Naive thymus-derived CD4-positive, alpha-beta T cell (primary cell): Measurements from ENCODE around the gene OSBPL10. TPM values are rescaled to one million over a fixed set of nuclear protein-coding genes. Genes with fewer than 3 reads are reported as not detected.

ENCODE experiments used
- ATAC-seq: fragments of 150-1000 bp; cut with Tn5 transposase; 2 replicates; pipeline ENCODE4 v1.10.0; 2021; ENCODE audit warnings: mild to moderate bottlenecking, moderate library complexity
- CTCF ChIA-PET: fragments of 350-600 bp; sonication (Branson Sonifier 250); formaldehyde crosslinking; loops from one replicate; lab custom pipeline; 2021; ENCODE audit warnings: antibody characterized with exemption; lab: Charles Lee
- POLR2A ChIA-PET: fragments of 350-600 bp; sonication (Branson Sonifier 250); formaldehyde crosslinking; loops from one replicate; lab custom pipeline; 2021; ENCODE audit warnings: antibody characterized with exemption, inconsistent platforms; lab: Charles Lee
- DNase-seq, 9 donors: peaks; one replicate each; pipeline versions ENCODE4 v3.0.0 to v3.0.0-alpha.2; 2020 to 2022; ENCODE audit warnings: mixed read lengths in 1 of 9
- H3K27ac ChIP-seq: one replicate; pipeline ENCODE4 v1.7.0; 2013; ENCODE audit warnings: mild to moderate bottlenecking, low read depth, low read length, moderate library complexity
- H3K27me3 ChIP-seq, 2 donors: one replicate each; pipeline ENCODE4 v1.7.0; 2013; ENCODE audit warnings: low read length in 2 of 2, mild to moderate bottlenecking in 2 of 2, moderate library complexity in 2 of 2; ENCODE audit not compliant: control insufficient read depth in 2 of 2, insufficient read depth in 2 of 2
- H3K36me3 ChIP-seq, 3 experiments: 1 replicate in 2 of 3; 2 replicates in 1 of 3; pipeline ENCODE4 v1.7.0; 2013; ENCODE audit warnings: low read length in 3 of 3, mild to moderate bottlenecking in 3 of 3, moderate library complexity in 1 of 3; ENCODE audit not compliant: insufficient read depth in 3 of 3, control insufficient read depth in 2 of 3
- H3K4me1 ChIP-seq, 2 donors: one replicate each; pipeline ENCODE4 v1.7.0; 2013; ENCODE audit warnings: low read length in 2 of 2, mild to moderate bottlenecking in 2 of 2, moderate library complexity in 1 of 2; ENCODE audit not compliant: control insufficient read depth in 2 of 2, insufficient read depth in 2 of 2
- H3K4me3 ChIP-seq: 2 replicates; pipeline ENCODE4 v1.7.0; 2013; ENCODE audit warnings: mild to moderate bottlenecking, low read length
- H3K9me3 ChIP-seq, 3 experiments: 1 replicate in 2 of 3; 2 replicates in 1 of 3; pipeline ENCODE4 v1.7.0; 2013; ENCODE audit warnings: low read length in 3 of 3; ENCODE audit not compliant: control insufficient read depth in 2 of 3
- H3K27ac Mint-ChIP-seq, 9 donors: one replicate each; pipeline ENCODE4 v1.8.0; 2020 to 2022; ENCODE audit warnings: mixed read lengths in 9 of 9, mild to moderate bottlenecking in 8 of 9, moderate library complexity in 5 of 9, inconsistent platforms in 2 of 9
- H3K27me3 Mint-ChIP-seq, 5 donors: one replicate each; pipeline ENCODE4 v1.8.0; 2021 to 2022; ENCODE audit warnings: mixed read lengths in 5 of 5, mild to moderate bottlenecking in 1 of 5
- H3K36me3 Mint-ChIP-seq, 5 donors: one replicate each; pipeline ENCODE4 v1.8.0; 2020 to 2022; ENCODE audit warnings: mixed read lengths in 5 of 5, mild to moderate bottlenecking in 3 of 5, inconsistent platforms in 1 of 5
- H3K4me1 Mint-ChIP-seq, 7 donors: one replicate each; pipeline ENCODE4 v1.8.0; 2020 to 2022; ENCODE audit warnings: mixed read lengths in 7 of 7, mild to moderate bottlenecking in 3 of 7, inconsistent platforms in 1 of 7
- H3K4me3 Mint-ChIP-seq, 10 donors: one replicate each; pipeline ENCODE4 v1.8.0; 2020 to 2022; ENCODE audit warnings: mild to moderate bottlenecking in 10 of 10, mixed read lengths in 10 of 10, moderate library complexity in 6 of 10, inconsistent platforms in 2 of 10
- H3K9me3 Mint-ChIP-seq, 11 donors: one replicate each; pipeline ENCODE4 v1.8.0; 2020 to 2022; ENCODE audit warnings: mixed read lengths in 11 of 11, mild to moderate bottlenecking in 4 of 11, inconsistent platforms in 1 of 11, moderate library complexity in 1 of 11
- intact Hi-C, 2 donors: fragments of 100-400 bp; cut with micrococcal nuclease; formaldehyde crosslinking; loops; one replicate each; pipeline ENCODE4 v1.15.1; 2023
- polyA plus RNA-seq, 2 donors: library from polyadenylated mRNA; unstranded; fragments of 300-500 nt; fragmentation: Illumina TruSeq; gene quantifications; one replicate each; pipeline ENCODE4 v1.2.3, GENCODE V29; 2021
- total RNA-seq, 6 experiments: library from RNA in 5 of 6; stranded (reverse) in 5 of 6; gene quantifications; 1 replicate in 5 of 6; 2 replicates in 1 of 6; pipeline ENCODE4 v1.2.3 and lab custom pipeline; 2021 to 2026

Gene OSBPL10
- total and polyA plus RNA-seq, 7 experiments from 2014 or later, result 0.15 to 6.8 (median 0.59) TPM

DNA sequence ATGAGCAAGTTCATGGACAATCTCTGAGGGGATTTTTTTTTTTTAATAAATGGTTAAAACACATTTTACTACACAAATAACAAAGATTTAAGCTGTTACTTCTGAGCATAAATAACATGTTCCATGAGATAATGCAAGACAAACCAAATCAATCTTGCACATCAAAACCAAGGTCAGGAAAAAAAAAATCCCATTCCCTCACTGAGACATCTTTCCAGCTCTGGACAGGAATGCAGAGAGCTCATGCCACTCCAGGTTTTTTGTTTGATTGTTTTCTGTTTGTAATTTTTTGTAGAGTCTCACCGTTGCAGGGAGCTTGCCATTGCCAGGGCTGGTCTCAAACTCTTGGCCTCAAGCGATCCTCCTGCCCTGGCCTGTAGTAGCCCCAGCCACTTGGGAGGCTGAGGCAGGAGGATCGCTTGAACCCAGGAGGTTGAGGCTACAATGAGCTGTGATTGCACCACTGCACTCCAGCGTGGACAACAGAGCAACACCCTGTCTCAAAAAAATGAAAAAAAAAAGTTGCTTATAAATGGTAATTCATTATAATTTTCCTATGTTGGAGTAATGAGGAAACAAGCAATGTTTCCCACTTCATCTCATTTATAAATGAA lies 14.0 kb downstream of the OSBPL10 start:
- POLR2A ChIA-PET, result no interaction called here
- intact Hi-C loops, result no loop called here
- CTCF ChIA-PET, result no interaction called here
- Histone ChIP-seq H3K4me3 (no peak overlapping the region), H3K4me1 (peaks cover 0 to 3% of the 10 kb centered on the region in 2 donors), H3K9me3 (no peaks in the 10 kb centered on the region), H3K27ac (no peak overlapping the region), H3K36me3 (no peaks in the 10 kb centered on the region), H3K27me3 (no peaks in the 10 kb centered on the region)
- Mint-ChIP-seq H3K9me3 (peaks cover 0 to 3% (median 0%) of the 10 kb centered on the region in 11 donors), H3K4me1 (peaks cover 0 to 17% (median 10%) of the 10 kb centered on the region in 7 donors), H3K4me3 (no peak overlapping the region), H3K27ac (no peak overlapping the region), H3K27me3 (peaks cover 0 to 8% (median 0%) of the 10 kb centered on the region in 5 donors), H3K36me3 (peaks cover 0 to 3% (median 0%) of the 10 kb centered on the region in 5 donors)
- DNase-seq (no peak), ATAC-seq (no peak)

GRCh38 chr3:31962801-31963205 lies 18.3 kb downstream of the OSBPL10 start:
- Histone ChIP-seq H3K9me3 (no peaks in the 10 kb centered on the region), H3K4me3 (no peak overlapping the region), H3K36me3 (no peaks in the 10 kb centered on the region), H3K4me1 (peaks cover 0 to 3% of the 10 kb centered on the region in 2 donors), H3K27ac (no peak overlapping the region), H3K27me3 (no peaks in the 10 kb centered on the region)
- Mint-ChIP-seq H3K4me3 (peak overlapping the region in 1 of 10 donors; percentile 55), H3K9me3 (peaks cover 0 to 3% (median 0%) of the 10 kb centered on the region in 11 donors), H3K4me1 (peaks cover 5 to 23% (median 11%) of the 10 kb centered on the region in 7 donors), H3K27me3 (peaks cover 0 to 13% (median 0%) of the 10 kb centered on the region in 5 donors), H3K27ac (peak overlapping the region in 1 of 9 donors; percentile 57), H3K36me3 (peaks cover 0 to 3% (median 0%) of the 10 kb centered on the region in 5 donors)
- intact Hi-C loops, result loop anchor here in 1 of 2 donors (5.0 kb wide), 1 partner anchor 46 kb away; no protein-coding TSS in a partner anchor
- ChIA-PET CTCF (no interaction called here), POLR2A (no interaction called here)
- ATAC-seq (no peak), DNase-seq (peak in 3 of 9 donors; percentile 12 to 33 (median 33))

GRCh38 chr3:31960793-31961431 lies 20.1 kb downstream of the OSBPL10 start:
- ChIA-PET POLR2A (no interaction called here), CTCF (no interaction called here)
- no peak for DNase-seq
- Histone ChIP-seq H3K9me3 (no peaks in the 10 kb centered on the region), H3K4me1 (peaks cover 0 to 3% of the 10 kb centered on the region in 2 donors), H3K27ac (no peak overlapping the region), H3K36me3 (no peaks in the 10 kb centered on the region), H3K27me3 (no peaks in the 10 kb centered on the region), H3K4me3 (no peak overlapping the region)
- Mint-ChIP-seq H3K4me1 (peaks cover 5 to 23% (median 11%) of the 10 kb centered on the region in 7 donors), H3K9me3 (peaks cover 0 to 4% (median 2%) of the 10 kb centered on the region in 11 donors), H3K27me3 (peaks cover 0 to 9% (median 0%) of the 10 kb centered on the region in 5 donors), H3K27ac (no peak overlapping the region), H3K4me3 (no peak overlapping the region), H3K36me3 (peaks cover 0 to 3% (median 0%) of the 10 kb centered on the region in 5 donors)
- intact Hi-C loops, result loop anchor here in 1 of 2 donors (5.0 kb wide), 1 partner anchor 44 kb away; no protein-coding TSS in a partner anchor
- no peak for ATAC-seq

DNA sequence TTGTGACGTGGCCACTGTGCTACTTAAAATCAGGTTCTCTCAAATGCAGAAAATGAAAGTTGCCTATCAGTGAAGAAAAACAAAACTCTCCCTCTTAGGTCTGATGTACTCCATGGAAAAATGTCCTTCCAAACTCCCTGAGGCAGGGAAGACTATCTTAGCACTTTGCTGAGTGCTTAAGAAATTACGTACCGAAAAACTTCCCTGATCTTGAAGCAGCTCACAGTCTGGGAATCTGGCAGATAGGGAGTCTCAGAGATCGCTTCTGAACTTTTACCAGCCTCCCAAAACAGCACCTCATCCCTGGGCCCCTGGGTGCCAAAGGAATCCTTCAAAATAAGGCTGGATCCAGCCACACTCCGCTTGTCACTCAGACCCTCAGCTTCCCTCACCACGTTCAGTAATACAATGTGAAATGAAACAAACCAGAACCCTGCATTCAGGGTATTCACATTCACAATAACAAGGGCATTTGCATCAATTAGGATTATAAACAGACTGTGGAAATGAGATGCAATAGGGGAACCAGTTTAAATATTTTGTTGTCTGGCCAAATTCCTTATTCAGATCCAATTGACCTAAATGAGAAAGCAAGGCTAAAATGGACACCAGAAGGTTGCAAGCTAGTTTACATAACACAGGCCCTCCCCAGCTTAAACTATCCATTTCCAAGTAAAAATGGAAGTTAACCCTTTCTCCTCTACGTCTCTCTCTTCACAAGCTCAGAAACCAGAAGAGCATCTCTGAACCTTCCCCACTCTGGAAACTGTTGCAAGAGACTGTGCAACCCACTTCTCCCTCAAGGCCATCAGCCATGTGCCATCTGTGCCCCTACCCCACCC lies 20.9 kb downstream of the OSBPL10 start:
- Mint-ChIP-seq H3K4me3 (no peak overlapping the region), H3K36me3 (peaks cover 0 to 6% (median 4%) of the 10 kb centered on the region in 5 donors), H3K27ac (no peak overlapping the region), H3K9me3 (peaks cover 4 to 9% (median 7%) of the 10 kb centered on the region in 11 donors), H3K27me3 (peaks cover 0 to 9% (median 0%) of the 10 kb centered on the region in 5 donors), H3K4me1 (peaks cover 5 to 23% (median 11%) of the 10 kb centered on the region in 7 donors)
- ATAC-seq (no peak), DNase-seq (no peak)
- ChIA-PET POLR2A (no interaction called here), CTCF (no interaction called here)
- Histone ChIP-seq H3K36me3 (no peaks in the 10 kb centered on the region), H3K4me3 (no peak overlapping the region), H3K4me1 (peaks cover 0 to 3% of the 10 kb centered on the region in 2 donors), H3K27me3 (no peaks in the 10 kb centered on the region), H3K27ac (no peak overlapping the region), H3K9me3 (peaks cover 0 to 4% (median 0%) of the 10 kb centered on the region in 3 experiments)
- intact Hi-C loops, result loop anchor here in 1 of 2 donors (5.0 kb wide), 1 partner anchor 43 kb away; no protein-coding TSS in a partner anchor

GRCh38 chr3:31959251-31959650 lies 21.8 kb downstream of the OSBPL10 start:
- Mint-ChIP-seq H3K27me3 (peaks cover 0 to 9% (median 0%) of the 10 kb centered on the region in 5 donors), H3K27ac (no peak overlapping the region)
- ATAC-seq, result no peak

DNA sequence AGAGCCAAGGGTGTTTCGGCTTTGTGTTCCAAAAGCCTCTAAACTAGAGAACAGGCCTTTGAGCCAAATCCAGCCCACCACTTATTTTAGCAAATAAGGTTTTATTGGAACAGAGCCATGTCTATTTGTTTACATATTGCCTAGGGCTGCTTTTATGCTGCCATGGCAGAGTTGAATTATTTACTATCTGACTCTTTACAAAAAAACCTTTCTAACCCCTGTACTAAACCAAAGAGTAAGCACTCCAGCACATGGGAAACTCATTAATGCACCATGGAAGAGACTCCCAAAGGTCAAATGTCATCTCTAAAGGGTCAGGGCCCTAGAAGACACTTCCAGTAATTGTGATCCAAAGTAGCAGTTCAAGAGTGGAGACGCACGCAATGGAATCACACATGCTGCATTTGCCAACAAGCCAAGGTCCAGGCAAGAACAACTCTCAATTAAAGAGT lies 22.3 kb downstream of the OSBPL10 start:
- H3K9me3 ChIP-seq, result peaks cover 0 to 8% (median 0%) of the 10 kb centered on the region in 3 experiments
- intact Hi-C loops, result no loop called here
- no peak overlapping the region for H3K4me3 ChIP-seq
- Mint-ChIP-seq H3K27me3 (peaks cover 0 to 7% (median 0%) of the 10 kb centered on the region in 5 donors), H3K36me3 (peaks cover 0 to 10% (median 5%) of the 10 kb centered on the region in 5 donors), H3K9me3 (peaks cover 3 to 20% (median 11%) of the 10 kb centered on the region in 11 donors), H3K4me1 (peaks cover 5 to 21% (median 8%) of the 10 kb centered on the region in 7 donors), H3K4me3 (no peak overlapping the region), H3K27ac (no peak overlapping the region)
- no peaks in the 10 kb centered on the region for H3K36me3 ChIP-seq
- peaks cover 0 to 3% of the 10 kb centered on the region in 2 donors for H3K4me1 ChIP-seq
- POLR2A ChIA-PET, result no interaction called here
- CTCF ChIA-PET, result no interaction called here
- ATAC-seq, result no peak
- H3K27me3 ChIP-seq, result no peaks in the 10 kb centered on the region
- H3K27ac ChIP-seq, result no peak overlapping the region
- DNase-seq, result no peak

More at GRCh38 chr3:31959251-31959650, 21.8 kb downstream of the OSBPL10 start:
- Histone ChIP-seq H3K4me1 (peaks cover 0 to 3% of the 10 kb centered on the region in 2 donors), H3K27me3 (no peaks in the 10 kb centered on the region), H3K36me3 (no peaks in the 10 kb centered on the region), H3K27ac (no peak overlapping the region), H3K9me3 (peaks cover 0 to 8% (median 0%) of the 10 kb centered on the region in 3 experiments), H3K4me3 (no peak overlapping the region)
- H3K9me3 Mint-ChIP-seq, result peaks cover 4 to 18% (median 11%) of the 10 kb centered on the region in 11 donors
- peaks cover 0 to 10% (median 5%) of the 10 kb centered on the region in 5 donors for H3K36me3 Mint-ChIP-seq
- ChIA-PET POLR2A (no interaction called here), CTCF (no interaction called here)
- H3K4me1 Mint-ChIP-seq, result peaks cover 5 to 23% (median 11%) of the 10 kb centered on the region in 7 donors
- no peak overlapping the region for H3K4me3 Mint-ChIP-seq
- no peak for DNase-seq
- intact Hi-C loops, result no loop called here
